Spleen (tissue), 7 donors: ENCODE results near the gene LMCD1.

ENCODE experiments used
- POLR2AphosphoS5 ChIP-seq, 3 donors: sonication (generic); formaldehyde crosslinking; IDR thresholded peaks; one replicate each; pipeline ENCODE4 v1.5.1; 2017; ENCODE audit warnings: antibody characterized with exemption in 3 of 3
- TF ChIP-seq, protein P1 (sequence below), 11 experiments: fragments of 200-600 bp in 7 of 11; fragments of 450-650 bp in 4 of 11; sonication (generic) in 4 of 11; IDR thresholded peaks in 8 of 11; conservative IDR thresholded peaks in 3 of 11; 1 replicate in 7 of 11; 2 replicates in 4 of 11; pipeline versions ENCODE4 v1.4.0 to v1.8.0; 2016 to 2021; ENCODE audit warnings: antibody characterized with exemption in 11 of 11, inconsistent platforms in 4 of 11, mild to moderate bottlenecking in 1 of 11
- donor health status: DM: no; HTN: no; CAD: no; lungs with moderate emphysema.
- donor health status: DM: no; HTN: no; CAD: no.
- donor health status: DM: no; HTN: no; CAD: no.

GRCh38 chr3:8550611-8551010 lies 49.0 kb downstream of the LMCD1 start:
- TF ChIP-seq, protein P1, sequence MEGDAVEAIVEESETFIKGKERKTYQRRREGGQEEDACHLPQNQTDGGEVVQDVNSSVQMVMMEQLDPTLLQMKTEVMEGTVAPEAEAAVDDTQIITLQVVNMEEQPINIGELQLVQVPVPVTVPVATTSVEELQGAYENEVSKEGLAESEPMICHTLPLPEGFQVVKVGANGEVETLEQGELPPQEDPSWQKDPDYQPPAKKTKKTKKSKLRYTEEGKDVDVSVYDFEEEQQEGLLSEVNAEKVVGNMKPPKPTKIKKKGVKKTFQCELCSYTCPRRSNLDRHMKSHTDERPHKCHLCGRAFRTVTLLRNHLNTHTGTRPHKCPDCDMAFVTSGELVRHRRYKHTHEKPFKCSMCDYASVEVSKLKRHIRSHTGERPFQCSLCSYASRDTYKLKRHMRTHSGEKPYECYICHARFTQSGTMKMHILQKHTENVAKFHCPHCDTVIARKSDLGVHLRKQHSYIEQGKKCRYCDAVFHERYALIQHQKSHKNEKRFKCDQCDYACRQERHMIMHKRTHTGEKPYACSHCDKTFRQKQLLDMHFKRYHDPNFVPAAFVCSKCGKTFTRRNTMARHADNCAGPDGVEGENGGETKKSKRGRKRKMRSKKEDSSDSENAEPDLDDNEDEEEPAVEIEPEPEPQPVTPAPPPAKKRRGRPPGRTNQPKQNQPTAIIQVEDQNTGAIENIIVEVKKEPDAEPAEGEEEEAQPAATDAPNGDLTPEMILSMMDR (IDR thresholded peaks at IDR 0.05 in 8 of 11, conservative IDR thresholded peaks at IDR 0.05 in 3 of 11) = no peak
- TF ChIP-seq POLR2AphosphoS5 (IDR thresholded peaks at IDR 0.05) = no peak
